Uterus (tissue), 4 donors: Measurements from ENCODE around the gene ALG12. TPM values are rescaled to one million over a fixed set of nuclear protein-coding genes. Genes with fewer than 3 reads are reported as not detected.

Experiments used
- DNase-seq, 2 donors: peaks; one replicate each; pipeline ENCODE4 v3.0.0-alpha.2; 2019 to 2020
- H3K27ac ChIP-seq, 2 donors: fragments of 200-600 bp; sonication (generic); 1 replicate in 1 of 2; 2 replicates in 1 of 2; pipeline ENCODE4 v1.5.1; 2016 to 2018
- H3K27me3 ChIP-seq, 2 donors: fragments of 200-600 bp; sonication (generic); one replicate each; pipeline ENCODE4 v1.5.1; 2018 to 2019; ENCODE audit warnings: control low read depth in 1 of 2
- H3K36me3 ChIP-seq, 2 donors: fragments of 200-600 bp; sonication (generic); one replicate each; pipeline ENCODE4 v1.5.1; 2019; ENCODE audit warnings: control low read depth in 1 of 2
- H3K4me1 ChIP-seq, 2 donors: fragments of 200-600 bp; sonication (generic); one replicate each; pipeline ENCODE4 v1.5.1; 2018 to 2019; ENCODE audit warnings: control low read depth in 1 of 2
- H3K4me3 ChIP-seq, 2 donors: fragments of 200-600 bp; sonication (generic); 1 replicate in 1 of 2; 2 replicates in 1 of 2; pipeline ENCODE4 v1.5.1; 2018 to 2019; ENCODE audit warnings: mild to moderate bottlenecking in 1 of 2
- H3K9me3 ChIP-seq, 2 donors: fragments of 200-600 bp; sonication (generic); one replicate each; pipeline ENCODE4 v1.5.1; 2019; ENCODE audit warnings: control low read depth in 1 of 2
- POLR2A ChIP-seq, 2 donors: fragments of 450-650 bp; IDR thresholded peaks; one replicate each; pipeline ENCODE4 v1.6.1; 2016; ENCODE audit warnings: antibody characterized with exemption in 2 of 2, mild to moderate bottlenecking in 1 of 2, moderate library complexity in 1 of 2
- intact Hi-C: fragments of 100-400 bp; cut with DNase I; formaldehyde crosslinking; loops from one replicate; pipeline ENCODE4 v1.15.1; 2023; ENCODE audit warnings: low total_unique reads
- total RNA-seq, 4 donors: library from RNA; depleted of rRNA in 3 of 4; stranded (reverse); fragments of >200 nt in 3 of 4; gene quantifications; one replicate each; pipeline versions ENCODE4 v1.1.0 to v1.2.4, GENCODE V29; 2014 to 2023
- TF ChIP-seq, protein P1 (sequence below), 4 experiments: fragments of 200-600 bp in 2 of 4; fragments of 450-650 bp in 2 of 4; sonication (generic) in 2 of 4; IDR thresholded peaks; one replicate each; pipeline ENCODE4 v1.5.1; 2016 to 2019; ENCODE audit warnings: antibody characterized with exemption in 4 of 4, mild to moderate bottlenecking in 2 of 4, moderate library complexity in 1 of 4
- donor health status: DM: yes; HTN: yes; CAD: no.

Gene ALG12
- total RNA-seq, 4 donors from 2014 or later: 11.8 to 22.5 (median 18.3) TPM

DNA sequence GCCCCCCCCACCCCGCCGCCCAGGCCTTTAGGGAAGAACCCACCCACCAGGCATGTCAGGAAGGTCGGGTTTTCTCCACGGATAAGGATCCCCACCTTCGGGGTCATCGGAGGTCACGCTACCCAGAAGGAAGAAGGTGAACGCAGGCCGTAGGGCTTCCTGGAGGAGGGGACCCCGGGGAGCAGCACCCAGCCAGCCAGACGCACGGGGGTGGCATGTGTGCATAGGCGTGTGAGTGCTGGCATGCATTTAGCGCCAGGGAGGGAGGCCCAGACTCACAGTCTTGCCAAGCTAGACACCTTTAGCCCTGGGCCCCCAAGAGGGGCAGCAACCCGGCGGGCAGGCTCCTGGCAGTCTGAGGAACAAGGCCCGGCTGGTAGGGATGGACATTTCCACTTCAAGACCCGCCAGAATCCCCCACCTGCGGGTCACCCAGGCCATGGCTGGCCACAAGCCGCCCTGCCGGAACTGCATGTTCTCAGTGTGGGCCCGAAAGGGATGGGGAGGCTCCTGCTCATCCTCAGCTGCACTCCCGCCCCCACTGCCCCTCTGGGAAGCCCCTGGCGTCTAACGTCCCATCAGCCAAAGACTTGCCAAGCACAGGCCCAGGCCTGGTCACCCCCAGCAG, 25.6 kb upstream of the ALG12 start:
- Histone ChIP-seq H3K9me3 (no peaks in the 10 kb centered on the region), H3K36me3 (no peaks in the 10 kb centered on the region), H3K4me1 (no peaks in the 10 kb centered on the region), H3K27me3 (no peaks in the 10 kb centered on the region), H3K4me3 (no peak overlapping the region), H3K27ac (no peak overlapping the region)
- intact Hi-C loops: no loop called here
- DNase-seq: no peak
- TF ChIP-seq, protein P1, sequence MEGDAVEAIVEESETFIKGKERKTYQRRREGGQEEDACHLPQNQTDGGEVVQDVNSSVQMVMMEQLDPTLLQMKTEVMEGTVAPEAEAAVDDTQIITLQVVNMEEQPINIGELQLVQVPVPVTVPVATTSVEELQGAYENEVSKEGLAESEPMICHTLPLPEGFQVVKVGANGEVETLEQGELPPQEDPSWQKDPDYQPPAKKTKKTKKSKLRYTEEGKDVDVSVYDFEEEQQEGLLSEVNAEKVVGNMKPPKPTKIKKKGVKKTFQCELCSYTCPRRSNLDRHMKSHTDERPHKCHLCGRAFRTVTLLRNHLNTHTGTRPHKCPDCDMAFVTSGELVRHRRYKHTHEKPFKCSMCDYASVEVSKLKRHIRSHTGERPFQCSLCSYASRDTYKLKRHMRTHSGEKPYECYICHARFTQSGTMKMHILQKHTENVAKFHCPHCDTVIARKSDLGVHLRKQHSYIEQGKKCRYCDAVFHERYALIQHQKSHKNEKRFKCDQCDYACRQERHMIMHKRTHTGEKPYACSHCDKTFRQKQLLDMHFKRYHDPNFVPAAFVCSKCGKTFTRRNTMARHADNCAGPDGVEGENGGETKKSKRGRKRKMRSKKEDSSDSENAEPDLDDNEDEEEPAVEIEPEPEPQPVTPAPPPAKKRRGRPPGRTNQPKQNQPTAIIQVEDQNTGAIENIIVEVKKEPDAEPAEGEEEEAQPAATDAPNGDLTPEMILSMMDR (IDR thresholded peaks at IDR 0.05): no peak
- no peak for TF ChIP-seq POLR2A (IDR thresholded peaks at IDR 0.05)

DNA sequence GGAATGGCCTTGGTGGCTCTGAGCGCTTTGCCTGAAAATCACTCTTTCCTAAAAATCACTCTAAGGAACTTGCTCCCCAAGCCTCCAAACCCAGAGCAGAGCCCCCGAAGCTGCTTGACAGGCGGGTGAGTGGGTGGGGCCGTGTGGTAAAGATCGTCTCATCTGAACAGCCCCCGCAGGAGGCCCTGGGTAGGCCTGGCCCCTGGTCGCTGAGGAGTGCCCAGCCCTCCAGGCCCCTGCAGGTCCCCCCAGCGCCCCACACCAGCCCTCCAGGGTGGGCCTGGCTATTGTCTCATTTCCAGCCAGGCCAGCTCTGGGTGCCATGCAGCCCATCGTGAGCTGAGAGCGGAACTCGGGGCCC, 25.1 kb upstream of the ALG12 start:
- no peak overlapping the region for H3K27ac ChIP-seq
- no peak for TF ChIP-seq POLR2A (IDR thresholded peaks at IDR 0.05)
- TF ChIP-seq, protein P1 (IDR thresholded peaks at IDR 0.05): no peak

DNA sequence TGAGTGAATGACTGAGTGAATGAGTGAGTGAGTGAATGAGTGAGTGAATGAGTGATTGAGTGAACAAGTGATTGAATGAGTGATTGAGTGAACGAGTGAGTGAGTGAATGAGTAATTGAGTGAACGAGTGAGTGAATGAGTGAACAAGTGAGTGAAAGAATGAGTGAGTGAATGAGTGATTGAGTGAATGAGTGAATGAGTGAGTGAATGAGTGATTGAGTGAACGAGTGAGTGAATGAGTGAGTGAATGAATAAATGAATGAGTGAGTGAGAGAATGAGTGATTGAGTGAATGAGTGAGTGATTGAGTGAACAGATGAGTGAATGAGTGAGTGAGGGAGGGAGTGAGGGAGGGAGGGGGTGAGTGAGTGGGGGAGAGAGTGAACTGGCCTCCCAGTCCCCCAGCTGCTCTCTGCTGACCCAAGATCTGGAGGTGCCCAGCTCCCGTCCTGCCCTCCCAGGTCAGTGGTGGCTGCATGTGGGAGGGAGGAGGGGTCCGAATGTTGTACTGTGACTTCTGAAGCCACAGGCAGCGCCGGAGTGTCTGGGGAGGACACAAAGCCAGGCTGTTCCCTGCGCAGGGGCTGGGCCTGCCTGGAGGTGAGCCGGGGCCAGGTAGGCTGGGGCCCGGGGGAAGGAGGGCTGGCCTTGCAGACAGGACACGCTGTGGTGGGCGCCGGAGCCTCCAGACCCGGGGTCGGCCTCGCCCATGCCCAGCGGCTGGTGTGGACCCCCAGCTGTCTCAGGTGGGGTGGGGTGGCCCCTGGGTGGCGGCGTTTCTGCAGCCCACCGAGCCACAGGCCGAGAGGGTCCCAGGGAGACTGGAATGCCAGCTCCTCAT, 24.5 kb upstream of the ALG12 start:
- no peaks in the 10 kb centered on the region for H3K36me3 ChIP-seq
- no peak overlapping the region for H3K4me3 ChIP-seq
- H3K27me3 ChIP-seq: no peaks in the 10 kb centered on the region
- H3K9me3 ChIP-seq: no peaks in the 10 kb centered on the region
- TF ChIP-seq, protein P1 (IDR thresholded peaks at IDR 0.05): no peak
- no peak for TF ChIP-seq POLR2A (IDR thresholded peaks at IDR 0.05)
- no peak overlapping the region for H3K27ac ChIP-seq
- H3K4me1 ChIP-seq: no peaks in the 10 kb centered on the region
- DNase-seq: no peak
- intact Hi-C loops: no loop called here

More for the DNA sequence above, 25.1 kb upstream of the ALG12 start:
- H3K4me3 ChIP-seq: no peak overlapping the region
- H3K27me3 ChIP-seq: no peaks in the 10 kb centered on the region
- no peaks in the 10 kb centered on the region for H3K36me3 ChIP-seq
- H3K4me1 ChIP-seq: no peaks in the 10 kb centered on the region
- DNase-seq: no peak
- no peaks in the 10 kb centered on the region for H3K9me3 ChIP-seq
- intact Hi-C loops: no loop called here

DNA sequence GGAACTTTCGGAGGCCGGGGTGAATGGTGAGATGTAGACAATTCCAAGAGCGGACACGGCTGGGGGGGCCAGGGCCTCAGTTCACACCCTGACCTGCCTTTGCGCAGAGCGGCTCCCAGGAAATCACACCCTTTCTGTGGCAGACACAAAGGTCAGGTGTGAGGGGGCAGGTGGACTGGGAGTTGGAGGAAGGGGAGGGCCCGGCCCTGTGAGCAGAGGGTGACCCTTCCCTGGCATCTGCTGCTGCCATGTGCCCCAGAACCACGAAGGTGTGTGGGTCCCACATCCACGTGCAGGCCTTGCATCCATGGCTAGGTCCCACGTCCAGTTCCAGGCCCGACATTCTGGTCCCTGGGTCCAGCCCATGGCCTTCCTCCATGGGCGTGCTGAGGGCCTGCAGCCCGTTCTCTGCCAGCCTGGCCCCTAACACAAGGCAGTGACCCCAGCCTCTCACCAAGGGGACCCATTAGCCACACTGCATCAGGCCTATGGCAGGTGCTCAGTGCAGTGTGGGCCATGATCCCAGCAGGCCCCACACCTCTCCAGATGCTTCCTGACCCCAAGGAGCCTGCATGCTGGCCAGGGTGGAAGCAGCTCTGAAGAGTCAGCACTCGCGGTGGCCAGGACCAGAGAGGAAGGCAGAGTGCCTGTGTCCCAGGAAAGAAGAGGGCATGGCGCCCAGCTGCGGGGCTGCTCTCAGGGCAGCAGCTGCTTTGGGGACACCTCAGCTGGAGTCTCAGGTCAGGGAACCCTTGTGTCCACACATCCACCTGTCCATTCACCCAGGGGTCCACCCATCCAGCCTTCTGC, 23.5 kb upstream of the ALG12 start:
- Histone ChIP-seq H3K27ac (no peak overlapping the region), H3K27me3 (no peaks in the 10 kb centered on the region), H3K4me3 (no peak overlapping the region), H3K4me1 (peaks cover 0 to 10% of the 10 kb centered on the region in 2 donors), H3K9me3 (no peaks in the 10 kb centered on the region), H3K36me3 (no peaks in the 10 kb centered on the region)
- intact Hi-C loops: no loop called here
- TF ChIP-seq, protein P1 (IDR thresholded peaks at IDR 0.05): no peak
- no peak for TF ChIP-seq POLR2A (IDR thresholded peaks at IDR 0.05)
- DNase-seq: no peak
